ENCODE data around the gene RIIAD1. TPM values are rescaled to one million over a fixed set of nuclear protein-coding genes. Genes with fewer than 3 reads are reported as not detected.
A peak's percentile ranks its signal among the peaks of the same experiment; 100 is the strongest.
"Not testable (repeated sequence)": the region's sequence is repeated elsewhere in the genome, so short reads cannot be mapped to it uniquely, and the experiment has no call there.

The RIIAD1 gene
- total RNA-seq, 4 donors from 2014 or later: not detected

- peak overlapping the region; percentile 66 to 83 (median 73) for H3K27ac ChIP-seq
- peaks cover 25 to 26% of the 10 kb centered on the region in 2 donors for H3K4me1 ChIP-seq
- H3K9me3 ChIP-seq; intact Hi-C loops (cut with DNase I); H3K27me3 ChIP-seq; H3K36me3 ChIP-seq; H3K4me3 ChIP-seq (replicated peaks in 1 of 3): not testable (repeated sequence)
- TF ChIP-seq POLR2A (IDR thresholded peaks at IDR 0.05): peak in 1 of 2 donors; percentile 24
- WGBS, 2 donors: 25 to 29% methylated on average over 3 to 4 of the region's 7 CpGs
- DNase-seq: peak; percentile 48 to 55
Measured at GRCh38 chr1:151768351-151769066, 47.2 kb downstream of the RIIAD1 start.

GRCh38 chr1:151769270-151769669 is 47.9 kb downstream of the RIIAD1 start:
- 40% methylated on average over 1 of the region's 34 CpGs; no CpG with 5 or more reads in 1 of the 2 donors for WGBS, 2 donors
- DNase-seq: peak; percentile 9 to 18
- intact Hi-C loops (cut with DNase I); H3K27me3 ChIP-seq; H3K9me3 ChIP-seq; H3K36me3 ChIP-seq; H3K4me3 ChIP-seq (replicated peaks in 1 of 3): not testable (repeated sequence)
- H3K4me1 ChIP-seq: peaks cover 19 to 21% of the 10 kb centered on the region in 2 donors
- peak overlapping the region in 1 of 3 donors; percentile 56 for H3K27ac ChIP-seq

DNA sequence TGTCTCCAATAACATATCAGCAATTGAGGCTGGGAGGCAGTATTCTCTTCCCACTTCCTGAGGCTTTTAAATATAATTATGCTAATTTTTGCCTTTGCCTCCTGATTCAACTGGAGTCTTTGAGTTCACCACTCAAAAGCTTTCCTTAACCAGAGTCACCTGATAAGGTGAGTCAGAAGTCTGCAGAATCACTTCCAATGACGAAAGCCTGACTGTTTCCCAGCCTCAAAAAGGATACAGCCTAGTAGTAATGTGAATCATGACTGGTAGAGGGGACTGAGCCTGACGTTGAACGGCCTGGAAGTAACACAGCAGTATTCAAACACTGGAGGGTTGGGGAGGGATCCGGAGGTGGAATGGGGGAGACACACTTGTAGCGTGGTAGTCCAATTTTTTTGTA is 52.4 kb downstream of the RIIAD1 start:
- Histone ChIP-seq H3K36me3 (peaks cover 2 to 13% of the 10 kb centered on the region in 2 donors), H3K4me1 (peaks cover 0 to 7% of the 10 kb centered on the region in 2 donors), H3K27me3 (no peaks in the 10 kb centered on the region), H3K27ac (no peak overlapping the region), H3K4me3 (replicated peaks in 1 of 3) (no peak overlapping the region), H3K9me3 (no peaks in the 10 kb centered on the region)
- no peak for DNase-seq
- no peak for TF ChIP-seq POLR2A (IDR thresholded peaks at IDR 0.05)
- intact Hi-C loops (cut with DNase I): no loop called here
- WGBS, 2 donors: 84 to 89% methylated on average over 5 of the region's 5 CpGs

GRCh38 chr1:151774256-151774922 is 53.1 kb downstream of the RIIAD1 start:
- peaks cover 0 to 7% of the 10 kb centered on the region in 2 donors for H3K4me1 ChIP-seq
- no peaks in the 10 kb centered on the region for H3K9me3 ChIP-seq
- intact Hi-C loops (cut with DNase I): no loop called here
- H3K4me3 ChIP-seq (replicated peaks in 1 of 3): no peak overlapping the region
- TF ChIP-seq, protein P1, sequence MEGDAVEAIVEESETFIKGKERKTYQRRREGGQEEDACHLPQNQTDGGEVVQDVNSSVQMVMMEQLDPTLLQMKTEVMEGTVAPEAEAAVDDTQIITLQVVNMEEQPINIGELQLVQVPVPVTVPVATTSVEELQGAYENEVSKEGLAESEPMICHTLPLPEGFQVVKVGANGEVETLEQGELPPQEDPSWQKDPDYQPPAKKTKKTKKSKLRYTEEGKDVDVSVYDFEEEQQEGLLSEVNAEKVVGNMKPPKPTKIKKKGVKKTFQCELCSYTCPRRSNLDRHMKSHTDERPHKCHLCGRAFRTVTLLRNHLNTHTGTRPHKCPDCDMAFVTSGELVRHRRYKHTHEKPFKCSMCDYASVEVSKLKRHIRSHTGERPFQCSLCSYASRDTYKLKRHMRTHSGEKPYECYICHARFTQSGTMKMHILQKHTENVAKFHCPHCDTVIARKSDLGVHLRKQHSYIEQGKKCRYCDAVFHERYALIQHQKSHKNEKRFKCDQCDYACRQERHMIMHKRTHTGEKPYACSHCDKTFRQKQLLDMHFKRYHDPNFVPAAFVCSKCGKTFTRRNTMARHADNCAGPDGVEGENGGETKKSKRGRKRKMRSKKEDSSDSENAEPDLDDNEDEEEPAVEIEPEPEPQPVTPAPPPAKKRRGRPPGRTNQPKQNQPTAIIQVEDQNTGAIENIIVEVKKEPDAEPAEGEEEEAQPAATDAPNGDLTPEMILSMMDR (IDR thresholded peaks at IDR 0.05): no peak
- TF ChIP-seq POLR2A (IDR thresholded peaks at IDR 0.05): no peak
- H3K27me3 ChIP-seq: no peaks in the 10 kb centered on the region
- H3K27ac ChIP-seq: no peak overlapping the region
- peaks cover 9 to 15% of the 10 kb centered on the region in 2 donors for H3K36me3 ChIP-seq
- DNase-seq: no peak
- WGBS, 2 donors: 72 to 89% methylated on average over 3 of the region's 3 CpGs

GRCh38 chr1:151775894-151776664 is 54.8 kb downstream of the RIIAD1 start:
- H3K4me1 ChIP-seq: no peaks in the 10 kb centered on the region
- H3K4me3 ChIP-seq (replicated peaks in 1 of 3): no peak overlapping the region
- intact Hi-C loops (cut with DNase I): no loop called here
- 89 to 92% methylated on average over 7 of the region's 7 CpGs for WGBS, 2 donors
- H3K27me3 ChIP-seq: no peaks in the 10 kb centered on the region
- peaks cover 11 to 15% of the 10 kb centered on the region in 2 donors for H3K36me3 ChIP-seq
- no peak for DNase-seq
- H3K9me3 ChIP-seq: no peaks in the 10 kb centered on the region
- no peak overlapping the region for H3K27ac ChIP-seq
- TF ChIP-seq, protein P1 (IDR thresholded peaks at IDR 0.05): no peak
- TF ChIP-seq POLR2A (IDR thresholded peaks at IDR 0.05): no peak

GRCh38 chr1:151776665-151777062 is 55.3 kb downstream of the RIIAD1 start:
- H3K4me1 ChIP-seq: no peaks in the 10 kb centered on the region
- no peaks in the 10 kb centered on the region for H3K9me3 ChIP-seq
- no peaks in the 10 kb centered on the region for H3K27me3 ChIP-seq
- no peak for TF ChIP-seq POLR2A (IDR thresholded peaks at IDR 0.05)
- TF ChIP-seq, protein P1 (IDR thresholded peaks at IDR 0.05): no peak
- no peak for DNase-seq
- peaks cover 11 to 15% of the 10 kb centered on the region in 2 donors for H3K36me3 ChIP-seq
- no peak overlapping the region for H3K4me3 ChIP-seq (replicated peaks in 1 of 3)
- intact Hi-C loops (cut with DNase I): no loop called here
- 80 to 96% methylated on average over 3 of the region's 3 CpGs for whole genome bisulfite sequencing, 2 donors
- H3K27ac ChIP-seq: no peak overlapping the region

All from thyroid gland (tissue), 4 donors.